Lower lobe of right lung (tissue), 2 donors: Measurements from ENCODE around the gene BOD1. TPM values are rescaled to one million over a fixed set of nuclear protein-coding genes. Genes with fewer than 3 reads are reported as not detected.

Experiments
- ATAC-seq, 2 donors: fragments of 200-7000 bp; cut with Tn5 transposase; one replicate each; pipeline ENCODE4 v1.9.1; 2020 to 2022; ENCODE audit warnings: mild to moderate bottlenecking in 2 of 2, moderate library complexity in 2 of 2
- DNase-seq: peaks from one replicate; pipeline ENCODE4 v3.0.0-alpha.2; 2020
- H3K27ac ChIP-seq: fragments of 200-600 bp; one replicate; pipeline ENCODE4 v1.8.0; 2022
- H3K27me3 ChIP-seq: fragments of 200-600 bp; one replicate; pipeline ENCODE4 v1.8.0; 2022; ENCODE audit warnings: low read depth
- H3K36me3 ChIP-seq: fragments of 200-600 bp; one replicate; pipeline ENCODE4 v1.8.0; 2022; ENCODE audit warnings: mild to moderate bottlenecking
- H3K4me1 ChIP-seq: fragments of 200-600 bp; one replicate; pipeline ENCODE4 v1.8.0; 2022
- H3K4me3 ChIP-seq: fragments of 200-600 bp; one replicate; pipeline ENCODE4 v1.8.0; 2022; ENCODE audit warnings: mild to moderate bottlenecking
- H3K9me3 ChIP-seq: fragments of 200-600 bp; one replicate; pipeline ENCODE4 v1.8.0; 2022
- CTCF ChIP-seq: fragments of 200-600 bp; IDR thresholded peaks from one replicate; pipeline ENCODE4 v1.8.0; 2022; ENCODE audit warnings: antibody characterized with exemption, mild to moderate bottlenecking
- intact Hi-C: fragments of 100-400 bp; cut with DNase I; formaldehyde crosslinking; loops from one replicate; pipeline ENCODE4 v1.11.0; 2022
- total RNA-seq: library from RNA; stranded (reverse); fragmentation: NEBNext Ultra II Directional; extraction: Animal tissue kit (Norgen Biotek cat#: 25700); gene quantifications from one replicate; pipeline ENCODE4 v1.2.1, GENCODE V29; 2021
- donor health status: DM: no; HTN: yes; CAD: no; lungs with severe emphysema.

The BOD1 gene
- total RNA-seq, 1 donor from 2014 or later = 35.0 TPM

GRCh38 chr5:173563246-173563645, 53.2 kb downstream of the BOD1 start:
- intact Hi-C loops = no loop called here
- Histone ChIP-seq H3K9me3 (peaks cover 11% of the 10 kb centered on the region), H3K36me3 (no peaks in the 10 kb centered on the region), H3K27me3 (peaks cover 9% of the 10 kb centered on the region), H3K4me3 (no peak overlapping the region), H3K27ac (no peak overlapping the region), H3K4me1 (no peaks in the 10 kb centered on the region)
- ATAC-seq (no peak), DNase-seq (no peak)
- no peak for TF ChIP-seq CTCF

DNA sequence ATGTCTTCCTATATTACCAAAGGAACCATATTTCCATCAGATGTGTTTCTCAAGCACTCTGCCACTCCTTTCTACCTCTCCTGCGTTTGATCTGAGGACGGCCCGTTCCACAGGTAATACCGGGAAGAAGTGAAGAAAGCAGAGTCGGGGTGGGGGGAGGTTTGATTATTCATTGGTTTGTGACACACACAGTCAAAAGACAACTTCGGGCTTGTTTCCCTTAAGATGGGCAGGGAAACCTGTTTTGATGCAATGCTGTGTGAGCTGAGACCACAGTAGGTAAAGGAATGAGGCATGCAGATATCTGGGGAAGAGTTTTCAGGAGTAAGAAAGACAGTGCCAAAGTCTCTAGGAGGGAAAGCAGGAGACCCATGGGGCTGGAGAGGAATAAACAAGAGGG, 54.0 kb downstream of the BOD1 start:
- no peak for DNase-seq
- Histone ChIP-seq H3K4me1 (no peaks in the 10 kb centered on the region), H3K27ac (no peak overlapping the region), H3K27me3 (peaks cover 14% of the 10 kb centered on the region), H3K36me3 (no peaks in the 10 kb centered on the region), H3K4me3 (no peak overlapping the region), H3K9me3 (peaks cover 5% of the 10 kb centered on the region)
- TF ChIP-seq CTCF = no peak
- intact Hi-C loops = no loop called here
- no peak for ATAC-seq
